GM18499 (cell line): ENCODE results near the gene C2CD3.

Experiments
- ATAC-seq: cut with Tn5 transposase; IDR thresholded peaks from one replicate; pipeline ENCODE4 v1.9.1; 2021; ENCODE audit warnings: moderate number of reproducible peaks; ENCODE audit not compliant: insufficient read depth, unreplicated experiment

Gene C2CD3

DNA sequence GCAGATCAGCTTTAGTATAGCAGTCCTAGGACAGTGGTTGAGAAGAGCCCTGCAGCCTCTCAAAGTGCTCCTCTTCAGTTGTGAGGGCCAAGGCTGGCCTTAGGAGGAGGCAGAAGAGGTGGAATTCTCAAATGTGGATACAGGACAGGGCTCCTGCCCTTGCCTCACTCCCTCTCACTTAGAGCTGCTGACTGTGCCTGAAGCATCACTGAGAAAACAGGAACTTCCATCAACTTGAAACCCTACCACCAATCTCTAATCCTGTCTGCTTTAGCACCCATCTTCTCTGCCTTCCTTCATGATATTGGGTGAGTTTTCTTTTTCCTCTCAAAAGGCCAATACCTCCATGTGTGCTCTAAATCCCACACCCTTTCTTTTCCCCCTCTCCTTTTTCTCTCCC, 147.5 kb downstream of the C2CD3 start:
- ATAC-seq, result no peak

DNA sequence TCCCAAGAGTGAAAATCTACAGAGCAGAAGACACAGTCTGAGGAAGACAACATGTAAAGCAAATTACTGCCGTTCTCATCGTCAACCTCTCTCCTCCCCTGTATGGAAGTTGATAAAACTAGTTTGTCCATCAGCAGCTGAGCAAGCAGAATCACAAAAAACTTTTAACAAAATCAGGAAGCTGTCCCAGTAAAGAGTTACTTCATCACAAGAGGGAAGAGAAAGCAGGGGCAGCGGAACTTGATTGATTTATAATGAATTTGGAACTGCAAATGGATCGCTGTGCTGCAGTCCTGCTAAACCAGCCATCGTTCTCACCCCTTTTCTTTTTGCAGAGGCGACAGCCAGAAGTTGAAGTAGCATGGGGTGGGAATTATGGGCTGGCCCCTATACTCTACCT, 148.3 kb downstream of the C2CD3 start:
- ATAC-seq, result no peak

DNA sequence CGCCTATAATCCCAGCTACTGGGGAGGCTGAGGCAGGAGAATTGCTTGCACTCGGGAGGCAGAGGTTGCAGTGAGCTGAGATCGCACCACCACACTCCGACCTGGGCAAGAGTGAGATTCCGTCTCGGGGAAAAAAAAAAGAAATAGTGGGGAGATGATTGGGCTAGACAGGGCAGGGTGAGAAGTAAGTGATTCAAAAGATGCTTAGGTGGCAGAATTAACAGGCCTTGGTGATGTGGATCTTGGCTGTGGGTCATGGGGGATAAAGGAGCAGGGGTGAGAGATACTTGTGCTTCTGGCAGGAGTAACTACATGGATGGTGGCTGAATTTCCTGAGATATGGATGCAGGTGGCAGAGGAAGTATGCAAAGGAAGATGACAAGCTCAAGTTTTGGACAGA, 148.8 kb downstream of the C2CD3 start:
- ATAC-seq, result no peak

DNA sequence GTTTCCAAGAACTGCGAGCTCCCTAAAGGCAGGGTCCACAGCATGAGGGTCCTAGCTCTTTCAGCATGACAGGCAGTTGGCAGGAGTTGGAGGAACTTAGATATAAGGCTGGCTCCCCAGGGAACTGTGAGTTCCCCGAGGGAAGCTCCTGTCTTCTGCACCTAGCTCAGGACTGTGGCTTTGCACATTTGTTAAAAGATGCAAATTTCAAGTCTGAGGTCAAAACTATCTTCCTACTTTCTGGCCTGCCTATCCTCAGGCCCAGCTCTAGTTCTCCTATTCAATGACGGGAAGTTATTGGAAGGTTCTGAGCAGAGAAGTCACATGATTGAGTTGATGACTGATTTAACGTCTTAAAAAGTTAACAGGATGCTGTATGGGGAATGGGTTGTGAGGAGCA, 150.3 kb downstream of the C2CD3 start:
- ATAC-seq, result no peak

DNA sequence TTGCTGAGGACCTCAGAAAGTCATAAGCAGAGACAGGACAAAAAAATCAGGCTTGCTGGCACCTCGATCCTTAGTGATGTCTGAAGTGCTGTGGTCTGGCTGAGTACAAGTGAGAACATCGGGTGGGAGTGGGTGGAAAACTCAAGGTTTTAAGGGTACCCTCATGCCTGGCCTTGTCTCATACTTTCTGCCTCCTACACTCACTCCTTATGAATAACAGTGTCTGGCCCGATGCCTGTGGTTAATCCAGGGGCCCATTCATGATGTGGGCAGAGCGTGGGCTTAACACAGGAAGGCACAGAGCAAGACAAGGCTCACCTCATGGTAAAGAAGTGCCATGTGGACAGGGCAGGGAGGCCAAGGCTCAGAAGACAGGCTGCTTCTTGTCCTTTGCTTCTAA, 150.9 kb downstream of the C2CD3 start:
- no peak for ATAC-seq

DNA sequence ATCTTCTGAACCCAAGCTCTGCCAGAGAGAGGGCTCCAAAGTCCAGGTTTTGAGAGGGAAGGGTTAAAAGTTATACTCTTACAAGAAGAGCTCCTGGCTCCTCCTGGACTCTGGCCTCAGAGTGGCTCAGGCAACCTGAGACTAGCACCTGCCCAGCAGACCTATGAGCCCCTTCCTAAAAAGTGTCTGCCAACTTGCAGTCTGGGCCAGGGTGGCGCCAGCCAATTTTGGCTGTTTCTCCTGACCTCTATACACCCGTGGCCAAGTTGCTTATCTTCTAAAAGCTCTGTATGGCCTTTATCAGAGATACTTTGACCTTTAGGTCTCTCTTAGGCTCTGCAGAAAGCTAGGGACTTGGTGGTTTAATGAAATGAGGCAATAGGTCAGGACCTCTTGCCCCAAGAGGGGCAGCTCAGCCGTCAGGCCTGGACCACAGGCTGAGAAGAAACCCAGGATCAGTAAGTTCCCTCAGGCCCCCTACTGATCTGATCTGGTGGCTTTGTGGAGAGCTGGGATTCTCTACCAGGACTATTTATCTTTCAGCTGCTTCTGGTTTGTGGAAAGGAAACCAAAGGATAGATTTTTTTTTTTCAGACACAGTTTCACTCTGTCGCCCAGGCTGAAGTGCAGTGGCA, 151.6 kb downstream of the C2CD3 start:
- no peak for ATAC-seq

DNA sequence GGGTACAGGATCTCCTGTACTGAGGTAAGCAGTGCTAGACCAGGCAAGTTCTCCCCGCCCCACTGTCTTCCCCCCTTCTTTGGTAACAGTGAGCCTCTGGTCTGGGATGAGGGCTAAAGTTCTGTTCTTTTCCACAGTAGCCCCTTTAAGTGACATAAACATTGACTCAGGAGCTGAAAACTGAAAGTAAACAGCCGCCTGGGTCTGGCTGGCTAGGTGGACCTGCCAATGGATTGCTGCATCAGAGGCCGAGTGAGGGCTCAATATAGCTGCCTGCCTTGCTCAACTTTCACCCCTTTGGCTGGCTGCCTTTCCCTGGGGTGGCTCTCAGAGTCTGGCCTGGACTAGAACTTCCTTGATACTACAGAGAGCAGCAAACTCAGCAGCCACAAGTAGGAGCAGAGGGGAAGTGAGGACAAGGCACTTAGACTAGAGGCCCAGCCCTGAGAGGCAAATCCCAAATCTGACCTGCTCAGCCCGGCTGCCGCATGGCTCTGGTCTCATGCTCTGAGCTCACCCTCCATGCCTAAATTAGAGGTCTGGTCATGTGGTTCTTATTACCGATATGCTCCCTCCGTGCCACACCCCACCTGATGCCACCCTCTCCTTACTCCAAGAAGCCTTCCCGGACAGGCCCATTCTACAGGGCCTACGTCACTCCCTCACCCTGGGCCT, 152.3 kb downstream of the C2CD3 start:
- no peak for ATAC-seq

DNA sequence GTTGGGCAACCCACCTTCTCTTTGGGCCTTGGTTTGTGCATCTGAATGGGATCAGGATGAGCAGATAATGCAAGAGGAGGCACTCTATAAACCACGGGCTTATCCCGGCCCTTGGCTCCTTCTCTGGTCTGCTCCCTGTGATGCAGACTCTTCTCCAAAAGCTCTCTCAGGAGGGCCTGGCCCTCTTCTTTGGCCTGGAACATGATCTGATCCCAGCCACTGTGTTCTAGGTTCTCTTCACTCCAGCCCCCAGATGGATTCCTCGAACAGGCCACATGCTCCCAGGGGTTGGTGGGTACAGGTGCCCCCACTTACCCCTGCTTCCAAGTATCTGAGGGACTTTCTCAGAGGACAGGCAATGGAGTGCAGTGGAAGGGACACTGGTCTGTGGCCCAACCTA, 153.2 kb downstream of the C2CD3 start:
- no peak for ATAC-seq

DNA sequence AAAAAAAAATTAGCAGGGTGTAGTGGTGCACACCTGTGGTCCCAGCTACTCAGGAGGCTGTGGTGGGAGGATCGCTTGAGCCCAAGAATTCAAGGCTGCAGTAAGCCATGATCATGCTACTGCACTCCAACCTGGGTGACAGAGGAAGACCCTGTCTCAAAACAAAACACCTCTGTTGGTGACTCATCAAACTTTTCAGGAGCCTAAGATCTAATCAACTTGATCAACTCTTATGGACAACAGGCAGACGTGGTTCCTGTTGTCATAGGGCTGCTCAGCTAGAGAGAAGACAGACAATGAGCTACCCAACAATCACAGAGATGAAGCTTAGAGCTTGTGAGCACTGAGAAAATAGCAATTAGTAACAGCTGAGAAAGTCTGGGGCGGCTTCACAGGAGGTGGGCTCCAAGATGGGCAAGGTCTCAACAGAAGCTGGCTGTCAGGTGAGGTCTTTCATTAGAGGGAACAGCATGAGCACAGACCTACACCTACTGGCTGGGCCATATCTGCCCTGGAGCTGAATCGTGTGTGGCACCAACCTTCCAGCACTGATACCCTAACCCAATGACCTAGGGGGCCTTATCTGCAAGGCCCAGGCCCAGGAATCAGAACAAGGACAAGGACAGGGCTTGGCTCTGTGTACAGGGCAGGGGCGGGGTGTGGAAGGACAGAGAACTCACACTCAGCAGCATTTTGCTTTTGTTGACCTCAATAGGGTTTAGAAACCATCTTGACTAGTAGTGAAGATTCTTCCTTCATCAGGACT, 154.7 kb downstream of the C2CD3 start:
- ATAC-seq, result no peak

DNA sequence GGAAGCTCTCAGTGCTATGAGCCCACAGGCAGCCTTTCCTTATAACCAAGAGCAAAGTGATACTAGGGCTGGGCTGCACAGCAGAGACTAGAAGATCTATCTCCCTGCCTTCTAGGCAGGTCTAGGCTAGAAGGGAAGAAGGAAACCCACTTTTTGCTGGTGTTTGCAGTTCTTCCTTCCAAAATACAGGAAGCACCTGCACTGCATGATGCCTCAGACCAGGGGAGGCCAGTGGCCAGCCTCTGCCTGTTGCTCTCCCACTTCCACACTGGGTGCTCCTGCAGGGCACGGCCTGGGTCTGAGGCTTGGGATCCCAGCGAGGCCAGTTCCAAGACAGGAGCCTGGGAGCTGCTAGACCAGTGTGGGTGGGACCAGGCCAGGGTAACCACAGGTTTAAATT, 155.9 kb downstream of the C2CD3 start:
- no peak for ATAC-seq

DNA sequence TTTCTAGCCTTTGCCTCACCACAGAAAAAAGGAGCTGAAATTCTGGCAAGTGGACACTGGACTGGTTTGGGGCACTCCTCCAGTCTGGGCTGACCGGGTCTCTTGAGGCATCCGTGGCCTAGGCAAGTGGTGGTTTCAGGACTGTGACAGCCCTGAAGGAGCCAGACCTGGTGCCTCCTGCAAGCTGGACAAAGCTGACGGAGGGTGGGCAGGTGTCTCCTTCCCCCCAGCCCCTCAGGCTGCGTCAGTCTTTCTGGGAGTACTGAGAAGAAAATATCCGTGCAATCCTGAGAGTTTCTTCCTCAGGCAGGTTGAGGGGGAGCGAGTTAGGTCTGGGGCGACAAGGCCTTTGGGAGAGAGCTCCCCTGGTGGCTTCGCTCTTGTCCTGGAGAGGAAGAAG, 157.7 kb downstream of the C2CD3 start:
- no peak for ATAC-seq

DNA sequence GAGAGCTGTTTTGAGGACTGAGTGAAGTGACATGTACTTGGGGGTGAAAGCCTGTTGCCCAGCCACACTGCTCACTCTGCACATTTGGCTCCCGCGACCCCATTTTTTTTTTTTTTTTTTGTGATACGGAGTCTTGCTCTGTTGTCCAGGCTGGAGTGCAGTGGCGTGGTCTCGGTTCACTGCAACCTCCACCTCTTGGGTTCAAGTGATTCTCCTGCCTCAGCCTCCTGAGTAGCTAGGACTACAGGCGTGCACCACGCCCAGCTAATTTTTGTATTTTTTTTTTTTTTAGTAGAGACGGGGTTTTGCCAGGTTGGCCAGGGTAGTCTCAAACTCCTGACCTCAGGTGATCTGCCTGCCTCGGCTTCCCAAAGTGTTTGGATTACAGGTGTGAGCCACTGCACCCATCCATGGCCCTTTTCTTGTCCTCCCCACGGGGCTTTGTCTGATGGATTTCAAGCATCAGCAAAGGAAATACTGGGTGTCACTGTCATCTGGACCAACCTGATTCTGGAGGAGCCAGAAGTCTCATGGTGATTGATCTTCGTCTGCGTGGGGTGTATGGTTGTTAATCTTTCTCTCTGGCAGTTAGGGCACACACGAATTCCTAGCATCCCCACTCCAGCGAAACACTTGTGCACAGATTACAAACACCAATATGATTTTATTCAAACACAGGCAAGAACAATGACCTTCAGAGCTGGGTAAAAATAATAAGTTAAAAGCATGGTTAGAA, 158.6 kb downstream of the C2CD3 start:
- no peak for ATAC-seq

DNA sequence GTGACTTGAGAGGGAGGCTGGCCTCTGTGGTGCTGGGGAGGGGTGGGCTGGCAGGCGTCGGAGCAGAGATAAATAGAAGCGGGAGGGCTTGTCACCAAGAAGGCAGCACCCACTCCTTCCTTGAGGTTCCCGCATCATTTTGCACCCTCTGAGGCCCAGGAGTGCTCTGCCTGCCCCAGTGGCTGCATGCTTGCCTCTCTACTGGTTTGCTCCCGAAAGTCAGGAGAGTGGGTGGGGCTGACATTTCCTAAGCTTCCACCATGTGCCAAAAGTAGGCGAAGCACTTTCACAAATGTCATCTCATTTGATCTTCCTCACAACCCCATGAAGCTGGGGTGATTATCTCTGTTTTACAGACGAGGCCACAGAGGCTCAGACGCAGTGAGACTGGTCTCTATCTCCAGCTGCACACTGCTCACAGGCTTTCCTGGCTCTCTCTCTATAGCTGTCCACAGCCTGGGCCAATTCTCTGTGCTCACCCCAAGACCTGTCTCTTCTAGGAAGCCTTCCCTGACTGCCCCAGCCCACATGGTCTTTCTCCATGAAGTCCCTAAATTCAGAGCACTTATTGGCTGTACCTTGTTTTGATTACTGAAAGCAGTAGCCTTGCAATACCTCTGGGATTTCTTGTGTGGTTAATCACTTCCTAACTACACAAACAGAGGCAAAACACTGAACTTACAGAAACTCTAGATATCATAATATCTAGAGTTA, 159.3 kb downstream of the C2CD3 start:
- peak; percentile 82 for ATAC-seq

DNA sequence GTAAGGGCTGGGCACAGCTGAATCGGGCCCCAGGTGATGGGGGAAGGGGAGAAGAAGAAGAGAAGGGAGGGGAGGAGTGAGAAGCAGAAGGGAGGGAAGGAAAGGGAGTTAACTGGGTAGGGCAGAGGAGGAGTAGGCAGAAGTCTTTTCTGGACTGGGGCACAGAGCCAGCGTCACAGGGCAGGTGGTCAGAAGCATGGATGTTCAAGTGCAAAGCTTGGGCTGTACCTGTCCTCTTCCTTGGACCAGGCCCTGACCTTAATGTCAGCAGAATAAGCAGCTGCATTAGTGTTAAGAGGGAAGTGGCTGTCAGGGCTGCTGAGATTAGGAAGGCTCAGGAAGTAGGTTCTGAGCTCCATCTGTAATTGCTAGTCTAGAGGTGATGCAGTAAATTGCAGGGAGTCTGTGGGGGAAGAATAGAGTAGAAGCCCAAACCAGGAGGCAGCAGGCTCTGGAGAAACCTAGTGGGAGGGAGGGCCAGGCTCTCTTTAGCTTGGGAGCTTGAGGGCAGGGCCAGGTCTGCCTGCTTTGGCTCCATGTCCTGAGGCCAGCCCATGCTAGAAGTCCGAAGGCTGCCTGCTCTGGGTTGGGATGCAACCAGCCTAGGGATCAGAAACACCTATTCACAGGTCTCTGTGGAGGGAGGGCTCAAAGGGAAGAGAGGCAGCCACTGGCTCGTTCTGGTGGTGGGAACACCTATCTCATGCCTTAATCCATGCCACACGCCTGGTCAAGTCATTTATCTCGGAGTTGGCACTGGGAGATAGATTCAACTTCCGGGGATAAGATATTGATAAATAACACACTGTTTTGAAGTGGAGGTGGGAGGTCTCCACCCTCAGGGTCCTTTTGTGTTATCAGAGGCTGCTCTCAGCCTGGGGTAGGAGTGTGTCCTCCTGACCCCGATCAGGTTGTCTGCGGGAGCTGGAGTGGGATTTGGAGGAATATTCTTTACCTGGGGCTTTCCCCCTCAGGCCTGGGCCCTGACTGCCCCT, 160.2 kb downstream of the C2CD3 start:
- ATAC-seq, result no peak

DNA sequence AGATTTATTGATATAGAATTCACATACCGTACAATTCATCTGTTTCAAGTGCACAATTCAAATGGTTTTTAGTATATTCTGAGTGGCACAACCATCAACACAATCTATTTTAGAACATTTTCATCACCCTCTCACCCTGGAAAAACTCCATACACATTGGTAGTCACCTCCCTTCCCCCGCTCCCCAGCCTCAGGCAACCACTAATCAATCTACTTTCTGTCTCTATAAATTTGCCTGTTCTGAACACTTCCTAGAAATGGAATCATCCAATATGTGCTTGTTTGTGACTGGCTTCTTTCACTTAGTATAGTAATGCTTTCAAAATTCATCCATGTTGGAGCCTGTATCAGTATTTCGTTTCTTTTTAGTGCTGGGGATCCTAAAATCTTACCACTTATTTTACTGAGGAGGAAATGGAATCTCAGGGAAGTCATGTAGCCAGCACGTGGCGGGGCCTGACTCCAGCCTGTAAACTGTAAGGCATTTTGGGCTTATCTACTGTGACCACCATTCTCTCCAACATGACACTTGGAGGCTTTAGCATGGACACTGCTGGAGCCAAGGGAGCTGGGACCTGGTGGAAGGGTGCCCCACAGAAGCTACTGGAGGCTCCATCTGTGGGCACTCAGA, 161.0 kb downstream of the C2CD3 start:
- ATAC-seq, result no peak

DNA sequence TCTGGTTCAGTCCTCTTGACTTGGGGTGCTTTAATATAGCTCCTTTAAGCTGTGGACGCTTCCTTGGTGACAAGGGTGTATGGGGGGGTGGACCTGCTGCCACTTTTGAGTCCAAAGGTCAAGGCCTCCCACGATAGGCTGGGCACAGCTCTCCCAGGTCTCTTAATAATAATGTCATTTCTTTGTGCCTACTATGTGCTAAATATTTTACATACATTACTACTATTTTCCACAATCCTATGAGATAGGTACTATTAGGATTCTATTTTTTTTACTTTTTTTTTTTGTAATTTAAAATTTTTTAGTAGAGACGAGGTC, 161.6 kb downstream of the C2CD3 start:
- no peak for ATAC-seq

DNA sequence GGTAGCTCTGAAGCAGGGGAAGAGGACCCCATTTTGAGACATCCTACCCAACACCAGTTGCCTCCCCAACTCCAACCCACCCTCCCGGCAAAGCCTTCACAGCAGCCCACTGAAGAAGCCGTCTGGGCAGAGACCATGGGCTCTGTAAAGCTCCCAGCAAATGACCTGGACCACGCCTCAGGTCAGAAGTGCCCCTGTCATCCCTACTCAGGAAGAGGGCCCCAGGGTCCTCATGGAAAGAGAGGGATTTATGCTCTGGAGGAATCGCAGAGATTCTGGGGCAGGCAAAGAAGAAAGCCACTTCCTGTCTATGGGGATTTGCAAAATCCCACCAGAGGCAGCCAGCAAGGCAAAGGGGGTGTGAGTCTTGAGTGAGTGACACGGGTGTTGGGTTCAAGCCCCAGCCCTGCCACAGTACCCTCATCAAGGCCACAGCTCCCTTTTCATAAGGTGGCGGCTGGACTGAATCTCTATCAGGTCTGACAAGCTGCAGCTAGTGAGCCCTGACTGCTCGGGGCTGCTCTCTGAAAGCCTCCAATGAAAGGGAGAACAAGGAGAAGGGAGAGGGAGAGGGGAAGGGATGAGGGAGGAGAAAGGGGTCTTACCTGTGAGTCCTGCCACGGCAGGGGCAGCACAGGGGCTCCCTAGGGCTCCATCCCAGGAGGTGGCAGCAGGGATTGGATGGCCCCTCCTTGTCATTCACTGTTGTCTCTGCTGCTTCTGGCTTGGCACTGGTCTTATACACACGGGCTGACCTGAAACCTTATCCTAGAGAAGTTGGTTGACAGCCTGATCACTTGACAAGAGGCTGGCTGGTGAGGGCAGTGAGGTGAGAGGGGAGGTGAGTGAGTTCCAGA, 162.2 kb downstream of the C2CD3 start, which contains the start of gene UCP3:
Gene UCP3, minus strand, starts transcription at position 713 of the 857 bp plus-strand sequence. CDS start 2,043 bp downstream, outside the sequence.
- ATAC-seq, result no peak
